GM23338 (cell line): ENCODE results near the gene ECE1. TPM values are rescaled to one million over a fixed set of nuclear protein-coding genes. Genes with fewer than 3 reads are reported as not detected.

Experiments
- ATAC-seq: fragments of 200-7000 bp; cut with Tn5 transposase; 3 replicates; pipeline ENCODE4 v1.9.1; 2020
- DNase-seq: peaks from one replicate; pipeline ENCODE4 v3.0.0-alpha.2; 2015; ENCODE audit warnings: low spot score
- H2AFZ ChIP-seq: fragments of 200-600 bp; sonication (generic); 2 replicates; pipeline ENCODE4 v1.8.0; 2016; ENCODE audit warnings: antibody characterized with exemption, mild to moderate bottlenecking, moderate library complexity
- H3F3A ChIP-seq: fragments of 200-600 bp; sonication (generic); replicated peaks from 2 replicates; pipeline ENCODE4 v1.8.0; 2017; ENCODE audit warnings: antibody characterized with exemption, mixed run types, low read depth
- H3K27ac ChIP-seq: fragments of 200-600 bp; sonication (generic); 2 replicates; pipeline ENCODE4 v1.6.1; 2016; ENCODE audit warnings: low read depth
- H3K27me3 ChIP-seq: fragments of 200-600 bp; sonication (generic); 2 replicates; pipeline ENCODE4 v1.8.0; 2016; ENCODE audit warnings: mild to moderate bottlenecking, mixed run types, moderate library complexity; ENCODE audit not compliant: insufficient read depth
- H3K36me3 ChIP-seq: fragments of 200-600 bp; sonication (generic); 2 replicates; pipeline ENCODE4 v1.8.0; 2016; ENCODE audit warnings: mild to moderate bottlenecking; ENCODE audit not compliant: insufficient read depth
- H3K4me1 ChIP-seq: fragments of 200-600 bp; sonication (generic); 2 replicates; pipeline ENCODE4 v1.8.0; 2016; ENCODE audit warnings: mild to moderate bottlenecking, moderate library complexity; ENCODE audit not compliant: insufficient read depth
- H3K4me2 ChIP-seq: fragments of 200-600 bp; sonication (generic); 2 replicates; pipeline ENCODE4 v1.7.1; 2017; ENCODE audit warnings: mixed run types
- H3K4me3 ChIP-seq: fragments of 200-600 bp; sonication (generic); 2 replicates; pipeline ENCODE4 v1.6.1; 2016; ENCODE audit warnings: mixed run types
- H3K79me2 ChIP-seq: fragments of 200-600 bp; sonication (generic); replicated peaks from 2 replicates; pipeline ENCODE4 v1.8.0; 2017; ENCODE audit warnings: mild to moderate bottlenecking; ENCODE audit not compliant: insufficient read depth
- H3K9me2 ChIP-seq: fragments of 200-600 bp; sonication (generic); 2 replicates; pipeline ENCODE4 v1.8.0; 2017; ENCODE audit not compliant: insufficient read depth
- H4K20me1 ChIP-seq: fragments of 200-600 bp; sonication (generic); replicated peaks from 2 replicates; pipeline ENCODE4 v1.8.0; 2017; ENCODE audit warnings: mild to moderate bottlenecking; ENCODE audit not compliant: insufficient read depth
- H3K27ac Mint-ChIP-seq: 2 replicates; pipeline ENCODE4 v1.8.0; 2020; ENCODE audit warnings: inconsistent platforms, mild to moderate bottlenecking, moderate library complexity, mixed read lengths
- H3K27me3 Mint-ChIP-seq: 3 replicates; pipeline ENCODE4 v1.8.0; 2022; ENCODE audit warnings: low read depth, mild to moderate bottlenecking, moderate library complexity, mixed read lengths, inconsistent platforms; ENCODE audit not compliant: insufficient read depth, poor library complexity
- H3K36me3 Mint-ChIP-seq: 3 replicates; pipeline ENCODE4 v1.8.0; 2021; ENCODE audit warnings: low read depth, mild to moderate bottlenecking, inconsistent platforms, moderate library complexity, mixed read lengths
- H3K4me1 Mint-ChIP-seq: 3 replicates; pipeline ENCODE4 v1.8.0; 2020; ENCODE audit warnings: mild to moderate bottlenecking, inconsistent platforms, mixed read lengths
- H3K4me3 Mint-ChIP-seq: 3 replicates; pipeline ENCODE4 v1.8.0; 2021; ENCODE audit warnings: moderate library complexity, mild to moderate bottlenecking, inconsistent platforms, mixed read lengths
- H3K9me3 Mint-ChIP-seq: 3 replicates; pipeline ENCODE4 v1.8.0; 2020; ENCODE audit warnings: moderate library complexity, mild to moderate bottlenecking, inconsistent platforms, mixed read lengths
- CREB1 ChIP-seq: fragments of 250-450 bp; sonication (Bioruptor Pico); IDR thresholded peaks from 2 replicates; pipeline ENCODE4 v1.5.0; 2020; ENCODE audit warnings: low read depth, mild to moderate bottlenecking, moderate library complexity
- CTCF ChIP-seq, 2 experiments: fragments of 200-600 bp in 1 of 2; sonication (generic) in 1 of 2; conservative IDR thresholded peaks; 2 replicates each; pipeline versions ENCODE4 v1.5.1 to v1.6.1; 2016 to 2017; ENCODE audit warnings: antibody characterized with exemption in 2 of 2, low read depth in 2 of 2, mild to moderate bottlenecking in 2 of 2, moderate library complexity in 1 of 2
- EZH2 ChIP-seq: fragments of 200-600 bp; sonication (generic); IDR thresholded peaks from one replicate; pipeline ENCODE4 v1.8.0; 2017; ENCODE audit warnings: antibody characterized with exemption, mild to moderate bottlenecking, low read depth; ENCODE audit not compliant: unreplicated experiment
- EZH2phosphoT487 ChIP-seq: fragments of 200-600 bp; sonication (generic); IDR thresholded peaks from one replicate; pipeline ENCODE4 v1.8.1; 2018; ENCODE audit warnings: antibody characterized with exemption; ENCODE audit not compliant: unreplicated experiment
- JUNB ChIP-seq: IDR thresholded peaks from one replicate; pipeline ENCODE4 v1.6.1; 2016; ENCODE audit warnings: antibody characterized with exemption; ENCODE audit not compliant: unreplicated experiment
- NANOG ChIP-seq: IDR thresholded peaks from 2 replicates; pipeline ENCODE4 v1.6.1; 2016; ENCODE audit warnings: antibody characterized with exemption, borderline replicate concordance
- STAT1 ChIP-seq: IDR thresholded peaks from one replicate; pipeline ENCODE4 v1.6.1; 2016; ENCODE audit warnings: antibody characterized with exemption; ENCODE audit not compliant: unreplicated experiment
- ZNF462 ChIP-seq: fragments of 250-450 bp; sonication (Bioruptor Pico); IDR thresholded peaks from 2 replicates; pipeline ENCODE4 v1.5.0; 2020; ENCODE audit warnings: mild to moderate bottlenecking, moderate library complexity
- polyA plus RNA-seq: library from polyadenylated mRNA; unstranded; fragments of >200 nt; fragmentation: Nextera tagmentation; extraction: Ambion mirVana; gene quantifications from 2 replicates; pipeline ENCODE4 v1.2.1, GENCODE V29; 2016
- total RNA-seq: library from RNA; depleted of rRNA; stranded (reverse); fragments of >200 nt; shearing (Covaris generic); gene quantifications from 2 replicates; pipeline ENCODE4 v1.2.3, GENCODE V29; 2014
- TF ChIP-seq, protein P1 (sequence below): IDR thresholded peaks from one replicate; pipeline ENCODE4 v1.6.1; 2018; ENCODE audit warnings: antibody characterized with exemption; ENCODE audit not compliant: unreplicated experiment

Gene ECE1
- total and polyA plus RNA-seq, 2 experiments from 2014 or later, result 11.0 to 45.0 TPM

DNA sequence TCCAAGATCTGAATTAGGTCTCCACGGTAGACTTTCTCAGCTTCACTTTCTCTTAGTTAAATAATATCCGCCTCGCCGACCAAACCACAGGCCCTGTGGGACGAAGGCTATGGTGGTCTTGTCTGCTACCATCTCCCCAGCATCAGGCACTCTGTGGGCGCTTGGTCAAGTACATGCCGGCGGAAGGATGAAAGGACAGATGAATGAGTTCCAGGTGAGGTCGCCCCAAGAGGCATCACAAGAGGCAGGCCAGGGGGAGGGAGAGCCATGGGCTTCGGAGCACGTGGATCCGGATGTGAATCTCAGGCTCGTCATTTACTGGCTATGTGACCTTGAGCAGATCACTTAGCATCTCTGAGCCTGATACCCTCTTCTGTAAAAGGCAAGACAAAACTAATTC, 33.5 kb downstream of the ECE1 start (continued):
- TF ChIP-seq, protein P1, sequence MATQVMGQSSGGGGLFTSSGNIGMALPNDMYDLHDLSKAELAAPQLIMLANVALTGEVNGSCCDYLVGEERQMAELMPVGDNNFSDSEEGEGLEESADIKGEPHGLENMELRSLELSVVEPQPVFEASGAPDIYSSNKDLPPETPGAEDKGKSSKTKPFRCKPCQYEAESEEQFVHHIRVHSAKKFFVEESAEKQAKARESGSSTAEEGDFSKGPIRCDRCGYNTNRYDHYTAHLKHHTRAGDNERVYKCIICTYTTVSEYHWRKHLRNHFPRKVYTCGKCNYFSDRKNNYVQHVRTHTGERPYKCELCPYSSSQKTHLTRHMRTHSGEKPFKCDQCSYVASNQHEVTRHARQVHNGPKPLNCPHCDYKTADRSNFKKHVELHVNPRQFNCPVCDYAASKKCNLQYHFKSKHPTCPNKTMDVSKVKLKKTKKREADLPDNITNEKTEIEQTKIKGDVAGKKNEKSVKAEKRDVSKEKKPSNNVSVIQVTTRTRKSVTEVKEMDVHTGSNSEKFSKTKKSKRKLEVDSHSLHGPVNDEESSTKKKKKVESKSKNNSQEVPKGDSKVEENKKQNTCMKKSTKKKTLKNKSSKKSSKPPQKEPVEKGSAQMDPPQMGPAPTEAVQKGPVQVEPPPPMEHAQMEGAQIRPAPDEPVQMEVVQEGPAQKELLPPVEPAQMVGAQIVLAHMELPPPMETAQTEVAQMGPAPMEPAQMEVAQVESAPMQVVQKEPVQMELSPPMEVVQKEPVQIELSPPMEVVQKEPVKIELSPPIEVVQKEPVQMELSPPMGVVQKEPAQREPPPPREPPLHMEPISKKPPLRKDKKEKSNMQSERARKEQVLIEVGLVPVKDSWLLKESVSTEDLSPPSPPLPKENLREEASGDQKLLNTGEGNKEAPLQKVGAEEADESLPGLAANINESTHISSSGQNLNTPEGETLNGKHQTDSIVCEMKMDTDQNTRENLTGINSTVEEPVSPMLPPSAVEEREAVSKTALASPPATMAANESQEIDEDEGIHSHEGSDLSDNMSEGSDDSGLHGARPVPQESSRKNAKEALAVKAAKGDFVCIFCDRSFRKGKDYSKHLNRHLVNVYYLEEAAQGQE, result no peak

- Mint-ChIP-seq H3K27me3 (peaks cover 3% of the 10 kb centered on the region), H3K27ac (no peak overlapping the region), H3K9me3 (no peaks in the 10 kb centered on the region), H3K4me1 (no peaks in the 10 kb centered on the region), H3K36me3 (peaks cover 10% of the 10 kb centered on the region), H3K4me3 (no peak overlapping the region)
- ATAC-seq (no peak), DNase-seq (no peak)
- Histone ChIP-seq H2AFZ (no peak overlapping the region), H3K27me3 (no peaks in the 10 kb centered on the region), H4K20me1 (no peaks in the 10 kb centered on the region), H3K27ac (no peak overlapping the region), H3K4me3 (no peak overlapping the region), H3K36me3 (no peaks in the 10 kb centered on the region), H3F3A (0 out of 2 replicates have a peak, but pooled peaks cover 5% of the 10 kb centered on the region), H3K9me2 (no peaks in the 10 kb centered on the region), H3K4me2 (no peak overlapping the region), H3K79me2 (no peaks in the 10 kb centered on the region), H3K4me1 (no peaks in the 10 kb centered on the region)
- no peak for TF ChIP-seq NANOG
- TF ChIP-seq EZH2, result no peak
- no peak for TF ChIP-seq CREB1 (CRISPR knock-in tag)
- TF ChIP-seq ZNF462 (CRISPR knock-in tag), result no peak
- TF ChIP-seq STAT1, result no peak
- TF ChIP-seq CTCF (conservative IDR thresholded peaks at IDR 0.05; ENCODE audit: low read depth in 2 of 2), result no peak
- no peak for TF ChIP-seq JUNB
- TF ChIP-seq EZH2phosphoT487, result no peak
Observed at GRCh38 chr1:21255943-21256320, 34.3 kb downstream of the ECE1 start.
